ENCODE results near the gene GBGT1.
"Not testable (repeated sequence)": the region's sequence is repeated elsewhere in the genome, so short reads cannot be mapped to it uniquely, and the experiment has no call there.

GBGT1 gene

DNA sequence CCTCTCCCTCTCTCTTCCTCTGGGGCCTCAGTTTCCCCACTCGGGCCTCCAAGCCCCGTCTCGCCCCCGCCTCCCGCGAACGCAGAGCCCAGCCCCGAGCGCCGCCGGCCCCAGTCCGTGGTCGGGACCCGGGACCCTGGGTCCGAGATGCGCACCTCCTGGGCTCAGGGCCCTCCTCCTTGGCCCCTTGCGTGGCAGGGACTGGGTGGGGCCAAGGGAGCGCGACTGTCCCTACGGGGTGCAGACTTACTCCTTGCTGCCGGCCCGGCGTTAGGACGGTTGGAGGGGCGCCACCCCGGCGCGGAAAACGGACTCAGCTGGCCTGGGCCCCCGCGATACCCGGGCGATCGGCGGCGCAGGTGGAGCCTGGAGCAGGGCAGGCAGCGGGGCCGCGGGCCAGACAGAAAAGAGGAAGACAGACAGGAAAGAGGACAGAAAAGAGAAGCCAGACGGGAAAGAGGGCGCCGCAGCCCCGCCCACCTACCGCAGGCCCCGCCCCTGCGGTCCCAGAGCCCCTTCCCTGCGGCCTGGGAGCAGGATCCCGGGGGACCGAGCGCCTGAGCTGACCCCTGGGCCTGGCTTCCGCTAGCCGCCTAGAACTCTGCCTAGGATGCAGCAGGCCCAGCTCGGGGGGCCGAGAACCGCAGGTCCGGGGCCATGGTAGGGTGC lies at the start of gene GBGT1:
Gene GBGT1, minus strand, starts transcription at position 411 of the 669 bp plus-strand sequence. CDS start 1,502 bp downstream, outside the sequence.
- peak; percentile 73 for DNase-seq

DNA sequence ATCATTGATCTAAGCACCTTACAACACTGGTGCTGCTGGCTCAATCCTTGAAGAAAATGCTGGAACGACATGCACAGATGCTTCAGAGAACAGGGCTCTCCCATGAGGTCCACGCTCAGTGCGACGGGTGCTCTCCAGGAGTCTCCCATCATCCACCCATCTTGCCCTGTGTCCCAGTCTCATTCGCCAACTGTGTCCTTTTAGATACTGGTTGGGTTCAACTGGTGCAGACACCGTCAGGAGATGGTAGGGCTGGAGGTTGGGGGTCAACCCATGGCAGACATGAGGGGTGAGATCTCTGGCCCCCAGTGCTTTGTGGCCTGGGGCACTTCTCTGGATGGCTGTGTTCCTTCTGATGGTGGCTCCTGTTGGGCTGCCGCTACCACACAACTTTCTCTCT lies 46.9 kb upstream of the GBGT1 start:
- no peak for DNase-seq

DNA sequence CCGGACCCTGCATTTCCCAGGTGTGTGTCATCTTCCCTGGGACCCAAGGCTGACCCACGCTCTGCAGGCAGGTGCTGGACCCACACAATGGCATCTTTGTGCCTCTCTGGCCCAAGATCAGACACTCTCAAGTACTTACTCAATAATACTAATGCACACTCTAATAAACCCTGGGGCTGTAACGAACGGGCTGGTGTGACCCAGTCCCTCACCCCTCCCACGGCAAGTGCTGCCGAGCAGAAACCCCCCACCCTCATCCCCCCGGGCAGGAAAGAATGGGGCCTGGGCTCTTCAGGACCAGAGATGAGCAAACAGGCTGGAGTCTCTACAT lies 46.5 kb upstream of the GBGT1 start:
- no peak for DNase-seq

DNA sequence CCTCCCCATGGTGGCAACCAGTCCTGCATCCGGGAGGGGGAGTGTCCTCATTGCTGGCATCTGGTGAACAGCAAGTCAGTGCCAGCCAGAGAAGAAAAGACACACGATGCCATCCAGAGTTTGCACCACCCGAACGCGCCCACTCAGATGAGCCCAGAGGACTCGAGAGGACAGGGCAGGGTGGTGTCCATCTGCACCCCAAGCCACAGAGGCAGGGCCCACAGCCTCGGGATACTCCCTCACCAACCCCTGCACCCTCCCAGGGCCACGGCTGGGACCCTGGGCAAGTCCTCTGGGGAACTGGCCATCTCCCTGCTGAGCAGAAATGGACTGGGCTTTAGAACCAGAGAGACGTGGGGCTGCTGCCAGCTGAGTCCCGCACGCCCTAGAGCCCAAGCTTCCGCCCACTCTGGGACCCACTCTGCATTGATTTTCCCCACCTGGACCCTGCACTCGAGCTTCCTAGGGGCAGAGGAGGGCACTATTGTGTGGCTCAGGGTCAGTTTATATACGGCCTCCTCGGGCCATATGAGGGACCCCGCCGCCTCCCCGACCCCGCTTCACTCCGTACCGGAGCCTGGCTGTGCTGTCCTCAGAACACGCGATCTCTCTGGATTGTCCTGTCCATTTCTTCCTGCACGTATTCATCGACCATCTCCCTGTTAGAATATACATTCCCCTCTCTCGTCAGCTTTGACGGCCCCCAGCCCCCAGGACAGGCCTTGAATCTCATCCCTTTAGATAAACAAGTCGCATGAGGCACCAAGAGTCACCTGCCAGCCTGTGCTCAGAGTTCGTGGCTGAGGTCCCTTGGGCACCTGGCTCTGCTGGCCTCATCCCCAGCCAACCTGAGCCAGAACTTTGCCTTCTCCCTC lies 45.9 kb upstream of the GBGT1 start:
- not testable (repeated sequence) for DNase-seq

DNA sequence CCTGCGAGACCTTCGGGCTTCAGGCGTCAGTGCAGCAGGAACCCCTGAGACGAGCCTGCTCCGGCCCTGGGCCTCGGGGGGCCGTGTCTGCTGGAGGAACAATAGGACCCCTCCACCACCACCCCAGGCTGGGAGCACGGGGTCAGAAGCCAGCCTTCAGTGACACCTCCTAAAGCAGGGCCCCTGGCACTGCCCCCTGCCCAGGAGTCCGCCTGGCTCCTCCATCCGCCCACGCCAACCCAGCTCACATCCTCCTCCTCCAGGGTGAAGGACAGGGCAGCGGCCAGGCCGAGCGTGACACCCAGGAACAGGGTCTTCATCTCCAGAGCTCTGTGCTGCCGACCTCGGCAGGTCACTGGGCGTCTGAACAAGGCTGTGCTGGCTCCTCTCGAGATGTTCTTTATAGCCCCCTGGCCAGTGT lies 45.2 kb upstream of the GBGT1 start, which contains the start of gene OBP2B:
Gene OBP2B, minus strand, starts transcription at position 371 of the 421 bp plus-strand sequence. Its CDS starts 51 bp downstream, at position 320.
- DNase-seq: not testable (repeated sequence)

DNA sequence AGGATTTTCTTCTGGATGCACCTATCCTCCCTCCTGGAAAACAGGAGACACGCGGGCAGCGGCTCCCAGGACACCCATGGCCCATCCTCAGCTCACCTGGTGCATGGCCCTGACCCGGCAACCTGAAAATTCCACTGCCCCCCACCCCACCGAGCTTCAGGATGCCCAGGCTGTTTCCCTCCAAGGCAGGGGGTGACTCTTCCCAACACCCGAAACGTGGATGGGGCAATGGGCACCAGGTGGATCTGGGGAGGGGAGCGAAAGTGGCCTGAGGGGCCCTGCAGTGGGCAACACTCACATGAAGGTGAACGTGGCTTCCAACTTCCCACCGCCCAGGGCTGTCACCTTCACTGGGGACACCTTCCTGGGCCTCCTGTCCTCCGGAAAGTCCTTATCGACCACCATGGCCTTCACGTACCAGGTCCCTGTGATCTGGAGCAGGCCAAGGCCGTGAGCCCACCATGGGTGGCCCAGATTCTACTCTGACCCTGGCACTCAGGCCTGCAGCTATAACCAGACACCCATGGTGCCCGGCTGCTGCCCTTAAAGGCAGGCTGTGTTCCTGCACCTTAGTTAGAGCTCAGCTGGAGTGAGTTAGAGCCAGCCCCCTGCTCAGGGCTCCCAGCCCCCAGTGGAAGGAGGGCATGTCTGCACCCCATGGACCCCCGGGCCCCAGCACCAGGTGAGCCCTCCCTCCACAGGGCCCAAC lies 44.6 kb upstream of the GBGT1 start:
- not testable (repeated sequence) for DNase-seq

DNA sequence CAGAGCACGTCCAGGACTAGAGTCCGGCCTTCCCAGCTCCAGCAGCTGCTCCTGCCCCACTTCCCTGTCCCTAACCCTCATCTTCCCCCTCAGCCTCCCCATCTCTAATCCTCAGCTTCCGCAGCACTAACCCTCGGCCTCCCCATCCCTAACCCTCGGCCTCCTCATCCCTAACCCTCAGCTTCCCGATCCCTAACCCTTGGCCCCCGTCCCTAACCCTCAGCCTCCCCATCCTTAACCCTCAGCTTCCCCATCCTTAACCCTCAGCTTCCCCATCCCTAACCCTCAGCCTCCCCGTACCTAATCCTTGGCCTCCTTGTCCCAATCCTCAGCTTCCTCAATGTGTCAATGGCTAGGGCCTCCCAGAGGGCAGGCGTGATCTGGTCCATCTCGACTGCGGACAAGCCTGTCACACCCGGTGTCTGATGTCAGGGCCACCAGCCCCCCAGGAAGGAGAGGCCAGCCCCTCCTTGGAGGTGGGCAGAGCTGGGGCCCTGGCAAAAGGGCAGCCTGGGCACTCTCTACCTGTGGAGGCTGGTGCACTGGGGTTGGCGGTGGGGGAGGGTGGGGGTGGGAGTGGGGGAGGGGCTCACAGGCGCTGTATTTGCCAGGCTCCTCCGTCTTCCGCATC lies 43.9 kb upstream of the GBGT1 start:
- no peak for DNase-seq

DNA sequence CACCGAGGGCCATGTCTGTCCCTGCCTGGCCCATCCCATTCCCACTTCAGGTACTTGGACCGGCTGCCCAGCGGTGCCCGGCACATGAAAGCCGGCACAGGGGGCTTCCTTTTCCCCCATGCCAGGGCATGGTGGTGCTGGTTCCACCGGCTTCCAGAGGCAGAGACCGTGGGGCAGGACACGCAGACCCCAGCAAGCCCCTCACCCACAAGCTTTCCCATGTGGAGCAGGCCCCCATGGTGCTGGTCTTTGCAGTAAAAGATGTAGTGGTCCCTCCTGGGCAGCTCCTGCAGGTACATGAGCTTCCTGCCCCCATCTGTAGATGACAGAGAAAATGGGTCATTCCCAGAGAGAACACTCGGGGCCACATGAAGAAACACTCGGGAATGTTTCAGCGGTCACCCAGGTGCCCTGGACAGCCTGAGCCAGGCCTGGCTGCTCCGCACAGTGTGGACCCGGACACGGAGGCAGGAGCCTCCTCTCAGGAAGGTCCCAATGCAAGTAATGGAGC lies 43.4 kb upstream of the GBGT1 start:
- DNase-seq: no peak

DNA sequence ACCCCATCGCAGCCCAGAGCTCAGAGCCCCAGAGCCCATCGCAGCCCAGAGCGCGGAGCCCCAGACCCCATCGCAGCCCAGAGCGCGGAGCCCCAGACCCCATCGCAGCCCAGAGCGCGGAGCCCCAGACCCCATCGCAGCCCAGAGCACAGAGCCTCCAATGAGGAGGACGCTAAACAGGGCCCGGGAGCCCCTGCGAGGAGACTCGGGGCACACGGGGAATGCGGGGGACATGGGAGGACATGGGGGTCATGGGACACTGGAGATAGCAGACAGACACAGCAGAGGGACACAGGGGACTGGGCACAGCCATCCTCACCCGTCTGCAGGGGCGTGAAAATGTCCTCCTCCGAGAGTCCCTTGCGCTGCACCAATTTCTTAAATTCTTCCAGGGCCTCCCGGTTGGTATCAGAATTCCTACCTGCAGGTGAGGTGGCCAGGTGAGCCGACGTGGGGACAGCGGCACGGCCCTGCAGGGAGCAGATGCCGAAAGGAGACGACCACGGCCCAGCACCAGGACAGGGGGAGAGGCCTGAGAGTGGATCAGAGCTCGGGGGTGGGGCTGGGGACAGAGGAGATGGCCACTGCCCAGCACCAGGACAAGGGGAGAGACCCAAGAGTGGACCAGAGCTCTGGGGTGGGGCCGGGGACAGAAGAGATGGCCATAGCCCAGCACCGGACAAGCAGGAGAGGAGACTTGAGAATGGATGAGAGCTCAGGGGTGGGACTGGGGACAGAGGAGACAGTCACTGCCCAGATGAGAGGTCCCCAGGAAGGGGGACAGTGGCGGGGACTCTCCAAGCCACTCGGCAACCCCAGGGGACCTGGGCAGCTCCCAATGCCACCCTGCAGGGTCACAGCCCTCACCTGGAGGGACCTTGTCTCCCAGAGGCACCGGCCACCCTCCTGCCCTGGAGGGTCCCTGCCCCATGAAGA lies 42.5 kb upstream of the GBGT1 start:
- no peak for DNase-seq

DNA sequence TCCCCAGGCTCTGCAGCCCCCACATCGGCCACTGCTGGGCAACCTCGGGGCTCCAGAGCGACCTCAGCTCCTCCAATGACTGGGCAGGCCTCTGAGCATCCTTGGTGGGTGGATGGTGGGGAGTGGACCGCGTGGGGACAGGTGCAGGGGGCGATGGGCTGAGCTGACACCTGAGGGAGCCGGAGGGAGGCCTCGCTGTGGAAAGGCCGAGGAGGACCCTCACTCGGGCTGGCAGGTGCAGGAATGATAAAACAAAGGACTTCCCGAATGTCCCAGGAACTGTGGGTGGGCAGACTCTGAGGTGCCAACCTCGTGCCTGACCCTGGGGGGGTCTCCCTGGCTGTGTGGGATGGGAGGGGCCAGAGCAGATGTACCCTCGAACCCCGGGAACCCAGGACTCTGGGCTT lies 41.8 kb upstream of the GBGT1 start:
- DNase-seq: not testable (repeated sequence)

DNA sequence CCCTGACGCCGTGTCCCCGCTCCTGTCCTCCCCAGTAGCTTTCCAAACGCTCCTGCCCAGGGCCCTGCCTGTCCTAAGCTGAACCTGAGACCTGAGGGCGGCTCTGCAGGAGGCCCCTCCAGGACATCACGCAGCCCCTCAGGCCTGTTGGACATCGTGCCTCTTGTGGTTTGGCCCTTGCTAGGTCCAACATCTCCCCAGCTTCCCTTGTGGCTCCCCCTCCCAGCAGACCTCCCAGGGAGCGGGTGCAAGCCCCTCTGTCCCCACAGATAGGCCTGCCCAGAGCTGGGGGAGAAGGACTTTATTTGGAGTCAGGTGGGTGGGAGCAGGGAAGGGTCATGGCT lies 41.3 kb upstream of the GBGT1 start:
- DNase-seq: no peak

DNA sequence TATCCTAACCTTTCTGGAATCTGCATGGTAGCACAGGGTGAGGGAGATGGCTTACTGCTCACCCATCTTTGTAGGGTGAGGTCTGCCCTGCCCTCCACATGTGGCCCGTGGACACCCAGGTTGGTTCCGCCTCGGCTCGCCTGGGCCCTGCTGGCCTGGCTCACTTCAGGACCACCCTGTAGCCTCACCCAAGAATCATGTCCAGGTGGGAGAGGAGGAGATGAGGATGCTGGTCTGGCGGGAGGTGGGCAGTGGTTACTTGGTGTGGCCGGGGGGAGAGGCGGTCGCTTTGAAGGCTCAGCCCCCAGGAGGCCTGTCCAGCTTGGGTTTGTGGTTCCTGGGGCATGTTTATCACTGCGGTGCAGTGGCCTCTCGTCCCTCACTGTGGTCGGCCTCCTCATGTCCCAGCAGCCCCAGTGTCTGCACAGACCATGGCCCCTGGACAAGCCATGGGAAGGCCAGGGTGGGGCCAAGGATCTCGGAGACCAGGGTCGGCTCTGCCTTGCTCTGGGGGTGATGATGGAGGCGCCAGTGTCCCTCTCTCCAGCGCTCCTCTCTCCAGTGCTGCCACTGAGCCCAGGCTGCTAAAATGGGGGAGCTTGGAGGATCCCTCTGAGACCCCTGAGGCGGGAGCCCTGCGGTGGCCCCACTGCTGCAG lies 40.8 kb upstream of the GBGT1 start:
- no peak for DNase-seq

DNA sequence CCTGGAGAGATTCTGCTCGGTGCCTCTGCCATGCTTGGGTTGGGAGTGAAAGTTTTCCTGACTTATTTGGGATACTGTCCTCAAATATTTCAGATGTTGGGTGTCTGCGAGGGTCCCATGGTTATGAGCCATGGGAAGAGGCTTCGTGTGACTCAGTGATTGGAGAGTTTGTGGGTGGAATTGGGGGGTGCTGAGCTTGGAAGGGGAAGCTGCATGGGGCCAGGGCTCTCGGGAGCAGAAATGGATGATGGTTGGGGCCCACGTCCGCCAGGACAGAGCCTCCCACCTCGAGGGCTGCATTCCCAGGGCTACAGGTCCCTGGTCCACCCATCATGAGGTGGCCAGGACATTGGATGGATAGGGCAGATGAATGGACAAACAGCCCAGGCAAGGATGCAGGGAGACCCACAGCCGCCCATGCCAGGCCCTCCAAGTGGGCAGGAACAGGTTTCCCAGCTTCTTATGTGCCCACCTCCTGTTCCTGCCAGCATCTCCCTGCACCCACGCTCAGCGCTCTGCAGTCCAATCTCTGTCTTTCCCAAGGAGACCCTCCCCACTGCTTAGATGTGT lies 39.9 kb upstream of the GBGT1 start:
- DNase-seq: no peak

DNA sequence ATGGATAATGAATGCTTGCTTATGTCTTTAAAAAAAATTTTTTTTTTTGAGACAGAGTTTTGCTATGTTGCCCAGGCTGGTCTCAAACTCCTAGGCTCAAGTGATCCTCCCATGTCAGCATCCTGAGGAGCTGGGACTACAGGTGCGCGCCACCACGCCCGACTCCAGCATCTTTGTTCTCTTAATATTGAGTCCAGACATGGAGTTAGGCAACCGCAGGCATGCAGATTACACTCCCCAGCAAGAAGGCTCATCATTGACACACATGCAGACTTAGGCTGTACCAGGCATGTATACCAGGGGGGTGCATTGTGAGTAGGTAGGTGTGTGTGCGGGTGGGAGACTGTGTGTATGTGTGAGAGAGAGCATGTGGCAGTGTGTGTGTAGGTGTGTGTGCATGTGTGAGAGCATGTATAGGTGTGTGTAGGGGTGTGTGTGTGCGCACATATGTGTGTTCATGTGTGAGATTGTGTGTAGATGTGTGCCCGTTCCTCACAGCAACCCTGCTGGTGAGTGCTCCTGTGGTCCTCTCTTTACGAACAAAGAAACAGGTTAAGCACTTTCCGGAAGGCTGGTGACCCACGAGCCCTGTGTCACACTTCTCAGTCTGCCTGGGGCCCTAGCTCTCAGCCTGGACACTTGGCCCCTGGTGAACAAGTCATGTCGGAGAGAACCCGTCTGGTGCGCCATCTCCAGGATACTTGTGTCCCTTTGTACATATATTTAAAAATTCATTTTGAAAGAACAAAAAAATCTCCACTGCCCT lies 39.2 kb upstream of the GBGT1 start:
- DNase-seq: no peak

DNA sequence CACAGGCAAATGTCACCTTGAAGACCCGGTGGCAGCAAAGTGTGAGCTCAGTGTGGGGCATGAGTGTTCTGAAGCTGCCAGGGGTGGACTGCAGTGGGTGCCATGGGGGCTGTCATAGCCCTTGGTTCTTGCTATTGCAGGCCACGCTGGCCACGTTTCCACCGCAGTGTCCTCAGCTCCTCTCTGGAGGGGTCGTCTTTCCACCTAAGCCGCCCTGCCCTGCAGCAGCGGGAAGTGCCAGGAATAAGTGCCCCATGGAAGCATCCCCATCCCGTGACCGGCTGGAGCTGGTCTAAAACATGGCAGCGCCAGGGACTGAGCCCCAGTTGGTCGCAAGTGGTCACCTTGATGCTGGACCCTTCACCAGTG lies 38.4 kb upstream of the GBGT1 start:
- DNase-seq: no peak

DNA sequence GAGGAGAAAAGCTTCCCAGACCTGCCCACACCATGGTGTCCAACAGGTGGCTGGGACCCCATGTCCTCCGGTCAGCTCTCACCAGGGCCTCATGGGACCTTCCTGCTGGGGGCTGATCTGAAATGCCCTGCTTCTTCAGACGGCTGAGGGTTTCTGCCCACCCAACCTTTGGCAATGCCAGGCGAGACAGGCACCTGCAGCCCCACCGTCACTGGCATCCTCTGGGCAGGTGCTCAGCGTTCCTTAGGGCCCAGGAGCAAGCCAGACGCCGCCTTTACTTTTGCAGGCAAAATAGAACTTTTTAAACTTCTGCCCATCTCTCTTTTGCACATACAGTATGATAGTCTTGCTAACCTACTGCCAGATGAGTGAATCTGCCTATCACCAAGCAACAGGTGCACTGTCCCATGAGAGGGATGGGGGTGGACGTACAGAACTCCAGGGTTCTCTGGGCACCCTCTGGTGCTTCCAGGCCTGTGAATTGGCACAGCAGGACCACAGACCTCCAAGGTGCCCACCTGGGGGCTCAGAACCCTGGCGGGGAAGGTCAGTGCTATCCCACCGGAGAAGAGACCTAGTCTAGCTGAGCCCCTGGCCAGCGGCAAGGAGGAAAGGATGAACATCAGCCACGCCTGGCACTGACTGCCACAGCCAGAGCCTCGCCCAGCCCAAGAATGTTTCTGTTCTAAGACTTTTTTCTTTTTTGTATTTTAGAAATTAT lies 37.9 kb upstream of the GBGT1 start:
- DNase-seq: no peak

DNA sequence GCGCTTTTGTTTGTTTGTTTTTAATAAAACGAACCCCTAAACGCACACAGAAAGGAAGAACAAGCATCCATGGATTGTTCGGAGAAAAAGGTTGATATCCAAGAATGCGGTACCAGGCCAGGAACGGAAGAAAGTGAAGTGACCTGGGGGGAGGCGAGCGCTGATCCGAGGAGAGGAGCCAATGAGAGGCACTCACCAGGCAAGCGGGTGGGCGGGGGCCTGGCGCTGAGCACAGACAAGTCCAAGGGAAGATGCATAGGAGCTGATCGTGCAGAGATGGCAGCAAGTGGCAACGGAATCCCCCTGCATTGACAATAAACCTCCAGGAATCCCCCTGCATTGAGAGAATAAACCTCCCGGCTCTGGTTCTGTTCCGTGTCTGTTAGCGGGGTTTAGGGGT lies 36.9 kb upstream of the GBGT1 start:
- no peak for DNase-seq

DNA sequence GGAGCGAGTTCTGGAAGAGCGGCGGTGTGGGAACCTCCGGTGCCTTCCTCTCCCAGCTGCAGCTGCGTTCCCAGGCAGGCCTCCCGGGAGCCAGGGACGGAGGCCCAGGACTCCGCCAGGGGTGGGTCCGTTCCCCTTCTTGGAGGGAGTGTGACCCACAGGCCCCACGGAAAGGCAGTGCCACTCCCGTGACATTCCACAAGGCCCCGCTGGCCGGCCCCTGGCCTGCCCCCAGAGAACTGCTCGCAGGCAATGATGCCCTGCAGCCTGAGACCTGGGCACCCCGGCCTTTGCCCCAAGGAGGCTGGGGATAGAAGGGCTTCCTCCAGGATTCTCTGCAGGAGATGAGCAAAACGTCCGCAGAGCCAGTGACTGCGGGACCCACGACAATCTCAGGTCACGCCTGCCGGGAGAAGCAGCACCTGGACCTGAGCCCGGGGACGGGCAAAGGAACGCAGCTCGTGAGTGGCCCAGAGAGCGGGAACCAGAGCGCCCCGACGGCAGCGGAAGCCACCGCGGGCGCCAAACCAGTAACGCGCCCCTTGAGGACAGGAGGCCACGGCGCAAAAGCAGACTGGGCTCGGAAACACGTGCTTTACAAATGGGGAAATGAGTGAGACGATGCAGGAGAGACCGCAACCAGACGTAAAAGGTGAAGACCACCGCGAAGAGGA lies 36.1 kb upstream of the GBGT1 start:
- peak; percentile 55 for DNase-seq

DNA sequence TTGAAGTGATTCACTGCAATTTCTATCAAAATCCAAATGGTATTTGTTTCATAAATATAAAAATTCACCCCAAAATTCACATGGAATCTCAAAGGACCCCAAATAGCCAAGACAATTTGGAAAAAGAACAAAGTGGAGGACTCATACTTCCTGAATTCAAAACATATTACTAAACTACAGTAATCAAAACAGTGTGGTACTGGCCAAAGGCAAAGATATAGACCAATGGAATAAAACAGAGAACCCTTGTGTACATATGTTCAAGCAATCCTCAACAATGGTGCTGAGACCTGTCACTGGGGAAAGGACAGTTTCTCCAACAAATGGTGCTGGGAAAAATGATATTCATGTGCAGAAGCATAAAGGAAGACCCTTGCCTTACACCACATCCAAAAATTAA lies 31.3 kb upstream of the GBGT1 start:
- no peak for DNase-seq

All from hematopoietic multipotent progenitor cell treated with erythropoietin and hydrocortisone succinate and interleukin-3 and kit ligand, for 8 days (in vitro differentiated cells).